ENCODE data around the gene ANKZF1. TPM values are rescaled to one million over a fixed set of nuclear protein-coding genes. Genes with fewer than 3 reads are reported as not detected.

The ANKZF1 gene
- polyA plus RNA-seq, 3 donors, result 7.6 to 79.3 (median 10.4) TPM

DNA sequence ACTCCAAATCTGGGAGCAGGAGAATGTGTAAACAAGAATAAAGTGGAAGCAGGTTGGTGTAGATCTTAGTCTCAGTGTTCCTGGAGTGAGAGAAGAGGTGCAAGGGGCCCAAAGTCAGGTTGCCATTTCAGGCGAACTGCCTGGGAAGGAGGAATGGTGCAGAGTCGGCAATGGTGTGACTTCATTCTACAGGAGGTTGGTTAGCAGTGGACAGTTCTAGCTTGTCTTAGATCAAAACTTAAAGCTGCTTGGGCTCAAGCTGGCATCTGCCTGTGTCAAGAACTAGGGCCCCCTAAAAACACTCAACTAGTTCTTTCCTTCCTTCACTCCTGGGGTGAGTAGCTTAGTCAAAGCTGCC is 19.2 kb downstream of the ANKZF1 start:
- H3K9me3 Mint-ChIP-seq, result no peaks in the 10 kb centered on the region
- H3K36me3 Mint-ChIP-seq, result peaks cover 28 to 47% of the 10 kb centered on the region in 2 donors
- peak overlapping the region; percentile 88 to 90 for H3K4me3 Mint-ChIP-seq
- peaks cover 19 to 35% of the 10 kb centered on the region in 2 donors for H3K36me3 ChIP-seq (replicated peaks in 1 of 2; ENCODE audit: control insufficient read depth in 1 of 2, insufficient read depth in 2 of 2, low read length in 2 of 2)
- peak overlapping the region; percentile 82 for H3K4me2 ChIP-seq (replicated peaks; ENCODE audit: extremely low read depth, low read length, poor library complexity, severe bottlenecking)
- peaks cover 77% of the 10 kb centered on the region for H3K4me1 Mint-ChIP-seq
- H3K9ac ChIP-seq (ENCODE audit: insufficient read depth, low read length, poor library complexity, severe bottlenecking), result peak overlapping the region; percentile 50
- H3K27me3 Mint-ChIP-seq (ENCODE audit: low read depth in 3 of 3), result peaks cover 0 to 3% (median 0%) of the 10 kb centered on the region in 3 donors
- H3K27me3 ChIP-seq (ENCODE audit: control insufficient read depth in 2 of 2, insufficient read depth in 2 of 2, low read length in 2 of 2), result no peaks in the 10 kb centered on the region
- H3K9me3 ChIP-seq (replicated peaks in 1 of 2; ENCODE audit: control insufficient read depth in 1 of 2, insufficient read depth in 1 of 2, low read length in 2 of 2), result no peaks in the 10 kb centered on the region
- TF ChIP-seq CTCF (IDR thresholded peaks at IDR 0.05), result no peak
- 100% methylated on average over 1 of the region's 2 CpGs for WGBS (ENCODE audit: insufficient coverage)
- peak overlapping the region in 6 of 7 donors; percentile 84 to 95 (median 93) for H3K27ac Mint-ChIP-seq
- intact Hi-C loops (cut with micrococcal nuclease), result loop anchor here in 1 of 2 donors (2.0 kb wide), 1 partner anchor 18 kb away; no protein-coding TSS in a partner anchor
- peaks cover 84 to 94% of the 10 kb centered on the region in 2 donors for H3K4me1 ChIP-seq (ENCODE audit: control insufficient read depth in 1 of 2, insufficient read depth in 2 of 2, low read length in 2 of 2)
- peaks cover 85% of the 10 kb centered on the region for H3K79me2 ChIP-seq (ENCODE audit: insufficient read depth, low read length)
- H4K20me1 ChIP-seq (ENCODE audit: insufficient read depth, low read length), result peaks cover 30% of the 10 kb centered on the region
- no peak for DNase-seq
- no peak overlapping the region for H2AFZ ChIP-seq (ENCODE audit: insufficient read depth, low read depth, low read length, poor library complexity, severe bottlenecking)
- H3K4me3 ChIP-seq (replicated peaks in 1 of 3; ENCODE audit: low read depth in 2 of 3, low read length in 3 of 3), result peak overlapping the region; percentile 19 to 96 (median 25)
- peak overlapping the region; percentile 80 to 90 for H3K27ac ChIP-seq (ENCODE audit: low read depth in 1 of 2, low read length in 2 of 2)

GRCh38 chr2:219249203-219249980 is 19.8 kb downstream of the ANKZF1 start:
- Histone ChIP-seq H3K79me2 (ENCODE audit: insufficient read depth, low read length) (peaks cover 89% of the 10 kb centered on the region), H2AFZ (ENCODE audit: insufficient read depth, low read depth, low read length, poor library complexity, severe bottlenecking) (no peak overlapping the region), H3K4me1 (ENCODE audit: control insufficient read depth in 1 of 2, insufficient read depth in 2 of 2, low read length in 2 of 2) (peaks cover 80 to 96% of the 10 kb centered on the region in 2 donors), H3K9me3 (replicated peaks in 1 of 2; ENCODE audit: control insufficient read depth in 1 of 2, insufficient read depth in 1 of 2, low read length in 2 of 2) (no peaks in the 10 kb centered on the region), H3K27ac (ENCODE audit: low read depth in 1 of 2, low read length in 2 of 2) (peak overlapping the region; percentile 80 to 90), H3K4me2 (replicated peaks; ENCODE audit: extremely low read depth, low read length, poor library complexity, severe bottlenecking) (peak overlapping the region; percentile 82), H3K36me3 (replicated peaks in 1 of 2; ENCODE audit: control insufficient read depth in 1 of 2, insufficient read depth in 2 of 2, low read length in 2 of 2) (peaks cover 19 to 35% of the 10 kb centered on the region in 2 donors), H3K4me3 (replicated peaks in 1 of 3; ENCODE audit: low read depth in 2 of 3, low read length in 3 of 3) (peak overlapping the region; percentile 19 to 96 (median 25)), H3K27me3 (ENCODE audit: control insufficient read depth in 2 of 2, insufficient read depth in 2 of 2, low read length in 2 of 2) (no peaks in the 10 kb centered on the region), H3K9ac (ENCODE audit: insufficient read depth, low read length, poor library complexity, severe bottlenecking) (peak overlapping the region; percentile 50), H4K20me1 (ENCODE audit: insufficient read depth, low read length) (peaks cover 30% of the 10 kb centered on the region)
- intact Hi-C loops (cut with micrococcal nuclease), result loop anchor here in 1 of 2 donors (2.0 kb wide), 1 partner anchor 19 kb away; no protein-coding TSS in a partner anchor
- H3K27ac Mint-ChIP-seq, result peak overlapping the region; percentile 84 to 95 (median 93)
- H3K4me3 Mint-ChIP-seq, result peak overlapping the region; percentile 88 to 90
- H3K9me3 Mint-ChIP-seq, result no peaks in the 10 kb centered on the region
- peaks cover 0 to 3% (median 0%) of the 10 kb centered on the region in 3 donors for H3K27me3 Mint-ChIP-seq (ENCODE audit: low read depth in 3 of 3)
- no peak for TF ChIP-seq CTCF (IDR thresholded peaks at IDR 0.05)
- H3K36me3 Mint-ChIP-seq, result peaks cover 28 to 47% of the 10 kb centered on the region in 2 donors
- WGBS (ENCODE audit: insufficient coverage), result 0% methylated on average over 1 of the region's 7 CpGs
- peaks cover 72% of the 10 kb centered on the region for H3K4me1 Mint-ChIP-seq
- DNase-seq, result peak in 2 of 3 donors; percentile 26 to 51

Data from CD14-positive monocyte (primary cell).